Activated naive CD4-positive, alpha-beta T cell treated with anti-CD3 and anti-CD28 coated beads, Interleukin-2, amount 10 ng/mL, durations not matched to agents 7 days and 5 days (primary cell): ENCODE results near the gene SLC45A3.

Experiments used
- CTCF ChIA-PET: fragments of 350-600 bp; sonication (Branson Sonifier 250); formaldehyde crosslinking; loops from one replicate; lab custom pipeline; 2021; ENCODE audit warnings: antibody characterized with exemption; lab: Charles Lee
- DNase-seq: peaks from one replicate; pipeline ENCODE4 v3.0.0-alpha.2; 2020
- H3K27ac Mint-ChIP-seq: one replicate; pipeline ENCODE4 v1.8.0; 2021; ENCODE audit warnings: mild to moderate bottlenecking, moderate library complexity, mixed read lengths
- H3K27me3 Mint-ChIP-seq: one replicate; pipeline ENCODE4 v1.8.0; 2021; ENCODE audit warnings: mild to moderate bottlenecking, mixed read lengths
- H3K36me3 Mint-ChIP-seq: one replicate; pipeline ENCODE4 v1.8.0; 2021; ENCODE audit warnings: mixed read lengths
- H3K4me1 Mint-ChIP-seq: one replicate; pipeline ENCODE4 v1.8.0; 2021; ENCODE audit warnings: mixed read lengths
- H3K4me3 Mint-ChIP-seq: one replicate; pipeline ENCODE4 v1.8.0; 2021; ENCODE audit warnings: mild to moderate bottlenecking, moderate library complexity, mixed read lengths
- H3K9me3 Mint-ChIP-seq: one replicate; pipeline ENCODE4 v1.8.0; 2021; ENCODE audit warnings: mixed read lengths

Gene SLC45A3

GRCh38 chr1:205613854-205614412 lies 66.4 kb downstream of the SLC45A3 start:
- CTCF ChIA-PET = interaction anchor here (0.5 to 1.5 kb wide), 3 partner anchors 18 to 44 kb away, joined by 3 to 4 read pairs (median 4); no protein-coding TSS in a partner anchor
- Mint-ChIP-seq H3K4me3 (no peak overlapping the region), H3K36me3 (peaks cover 50% of the 10 kb centered on the region), H3K27ac (peak overlapping the region; percentile 64), H3K27me3 (no peaks in the 10 kb centered on the region), H3K9me3 (no peaks in the 10 kb centered on the region), H3K4me1 (peaks cover 39% of the 10 kb centered on the region)
- no peak for DNase-seq

GRCh38 chr1:205612556-205612955 lies 67.8 kb downstream of the SLC45A3 start:
- Mint-ChIP-seq H3K9me3 (no peaks in the 10 kb centered on the region), H3K4me1 (peaks cover 39% of the 10 kb centered on the region), H3K4me3 (no peak overlapping the region), H3K36me3 (peaks cover 51% of the 10 kb centered on the region), H3K27ac (no peak overlapping the region), H3K27me3 (no peaks in the 10 kb centered on the region)
- CTCF ChIA-PET = interaction anchor here (0.7 to 1.5 kb wide), 3 partner anchors 20 to 45 kb away, joined by 3 to 4 read pairs (median 4); no protein-coding TSS in a partner anchor
- DNase-seq = no peak

DNA sequence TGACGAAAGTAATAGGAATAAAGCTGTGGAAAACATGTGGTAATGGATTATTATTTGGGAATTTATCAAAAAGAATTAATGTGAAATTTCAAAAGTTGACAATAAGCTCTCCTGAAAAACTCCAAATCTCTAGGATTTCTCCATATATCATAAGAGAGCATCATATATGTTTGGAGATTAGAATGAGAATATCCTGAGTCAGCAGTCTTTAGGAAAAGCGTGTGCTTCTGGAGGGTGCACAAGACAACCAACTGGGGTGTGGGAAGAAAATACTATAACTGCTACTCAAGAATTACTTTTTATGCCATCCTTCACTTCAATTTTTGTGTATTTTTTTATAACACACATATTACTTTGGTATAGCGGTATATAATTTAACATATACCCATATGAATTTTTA lies 68.2 kb downstream of the SLC45A3 start:
- H3K27ac Mint-ChIP-seq = no peak overlapping the region

GRCh38 chr1:205610901-205611466 lies 69.3 kb downstream of the SLC45A3 start:
- Mint-ChIP-seq H3K9me3 (no peaks in the 10 kb centered on the region), H3K4me1 (peaks cover 36% of the 10 kb centered on the region), H3K36me3 (peaks cover 46% of the 10 kb centered on the region), H3K4me3 (no peak overlapping the region), H3K27ac (peak overlapping the region; percentile 64), H3K27me3 (no peaks in the 10 kb centered on the region)
- CTCF ChIA-PET = interaction anchor here (1.1 kb wide), 1 partner anchor 47 kb away, joined by 3 read pairs; no protein-coding TSS in a partner anchor
- DNase-seq = no peak

More for the DNA sequence above, 68.2 kb downstream of the SLC45A3 start:
- no peaks in the 10 kb centered on the region for H3K27me3 Mint-ChIP-seq
- CTCF ChIA-PET = no interaction called here
- H3K4me1 Mint-ChIP-seq = peaks cover 39% of the 10 kb centered on the region
- DNase-seq = no peak
- peaks cover 52% of the 10 kb centered on the region for H3K36me3 Mint-ChIP-seq
- H3K4me3 Mint-ChIP-seq = no peak overlapping the region
- H3K9me3 Mint-ChIP-seq = no peaks in the 10 kb centered on the region

GRCh38 chr1:205610036-205610435 lies 70.3 kb downstream of the SLC45A3 start:
- H3K27ac Mint-ChIP-seq = no peak overlapping the region
- H3K4me1 Mint-ChIP-seq = peaks cover 35% of the 10 kb centered on the region
- CTCF ChIA-PET = no interaction called here

More at GRCh38 chr1:205610036-205610435, 70.3 kb downstream of the SLC45A3 start:
- Mint-ChIP-seq H3K27me3 (no peaks in the 10 kb centered on the region), H3K9me3 (no peaks in the 10 kb centered on the region), H3K4me3 (no peak overlapping the region), H3K36me3 (peaks cover 43% of the 10 kb centered on the region)
- DNase-seq = no peak
